ENCODE data around the gene PPM1H.
"Not testable (repeated sequence)": the region's sequence is repeated elsewhere in the genome, so short reads cannot be mapped to it uniquely, and the experiment has no call there.

The PPM1H gene

DNA sequence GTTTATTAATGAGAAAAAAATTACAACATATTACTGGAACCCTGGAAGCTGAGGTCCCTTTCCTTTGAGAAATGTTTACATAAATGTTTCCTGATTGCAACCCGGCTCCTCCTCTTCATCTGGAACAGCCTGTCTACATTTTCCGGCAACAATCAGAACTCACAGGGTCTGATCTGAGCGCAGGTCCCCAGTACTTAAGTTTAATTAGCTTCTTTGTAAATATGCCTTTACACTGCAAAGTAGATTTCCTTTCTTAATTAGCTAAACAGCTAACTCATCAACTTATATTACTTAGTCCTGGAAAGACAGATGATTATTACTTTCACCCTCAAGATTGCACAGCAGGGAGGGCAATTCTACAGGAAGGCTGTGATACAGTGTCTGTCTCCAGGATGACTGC lies 255.3 kb downstream of the PPM1H start:
- TF ChIP-seq, protein P1, sequence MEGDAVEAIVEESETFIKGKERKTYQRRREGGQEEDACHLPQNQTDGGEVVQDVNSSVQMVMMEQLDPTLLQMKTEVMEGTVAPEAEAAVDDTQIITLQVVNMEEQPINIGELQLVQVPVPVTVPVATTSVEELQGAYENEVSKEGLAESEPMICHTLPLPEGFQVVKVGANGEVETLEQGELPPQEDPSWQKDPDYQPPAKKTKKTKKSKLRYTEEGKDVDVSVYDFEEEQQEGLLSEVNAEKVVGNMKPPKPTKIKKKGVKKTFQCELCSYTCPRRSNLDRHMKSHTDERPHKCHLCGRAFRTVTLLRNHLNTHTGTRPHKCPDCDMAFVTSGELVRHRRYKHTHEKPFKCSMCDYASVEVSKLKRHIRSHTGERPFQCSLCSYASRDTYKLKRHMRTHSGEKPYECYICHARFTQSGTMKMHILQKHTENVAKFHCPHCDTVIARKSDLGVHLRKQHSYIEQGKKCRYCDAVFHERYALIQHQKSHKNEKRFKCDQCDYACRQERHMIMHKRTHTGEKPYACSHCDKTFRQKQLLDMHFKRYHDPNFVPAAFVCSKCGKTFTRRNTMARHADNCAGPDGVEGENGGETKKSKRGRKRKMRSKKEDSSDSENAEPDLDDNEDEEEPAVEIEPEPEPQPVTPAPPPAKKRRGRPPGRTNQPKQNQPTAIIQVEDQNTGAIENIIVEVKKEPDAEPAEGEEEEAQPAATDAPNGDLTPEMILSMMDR (IDR thresholded peaks at IDR 0.05; ENCODE audit: low read depth, low read length) = no peak

DNA sequence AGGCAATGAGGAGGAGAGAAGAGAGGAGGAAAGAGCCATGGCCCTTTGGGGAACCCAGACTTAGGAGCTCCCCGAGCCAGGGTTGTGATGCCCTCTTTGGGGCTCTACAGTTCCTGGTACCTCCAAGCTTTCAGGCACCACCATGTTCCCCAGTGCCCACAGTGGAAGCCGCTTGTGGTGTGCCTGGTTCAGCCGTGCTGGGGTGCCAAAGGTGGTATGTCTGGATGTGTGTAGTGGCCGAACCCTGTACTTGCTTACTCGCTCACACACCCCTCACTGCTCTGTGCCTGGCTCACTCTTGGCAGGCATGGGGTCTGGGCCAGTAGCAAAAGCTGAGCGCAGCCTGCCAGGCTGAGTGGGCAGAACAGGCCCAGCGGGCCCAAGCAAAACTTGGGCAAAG lies 257.6 kb downstream of the PPM1H start:
- TF ChIP-seq, protein P1 (IDR thresholded peaks at IDR 0.05; ENCODE audit: low read depth, low read length) = no peak
- H3K4me3 ChIP-seq (ENCODE audit: low read depth, low read length) = no peak overlapping the region

More for the DNA sequence above, 255.3 kb downstream of the PPM1H start:
- no peak overlapping the region for H3K4me3 ChIP-seq (ENCODE audit: low read depth, low read length)

GRCh38 chr12:62676521-62677307 lies 258.2 kb downstream of the PPM1H start:
- TF ChIP-seq, protein P1 (IDR thresholded peaks at IDR 0.05; ENCODE audit: low read depth, low read length) = no peak
- H3K4me3 ChIP-seq (ENCODE audit: low read depth, low read length) = no peak overlapping the region

DNA sequence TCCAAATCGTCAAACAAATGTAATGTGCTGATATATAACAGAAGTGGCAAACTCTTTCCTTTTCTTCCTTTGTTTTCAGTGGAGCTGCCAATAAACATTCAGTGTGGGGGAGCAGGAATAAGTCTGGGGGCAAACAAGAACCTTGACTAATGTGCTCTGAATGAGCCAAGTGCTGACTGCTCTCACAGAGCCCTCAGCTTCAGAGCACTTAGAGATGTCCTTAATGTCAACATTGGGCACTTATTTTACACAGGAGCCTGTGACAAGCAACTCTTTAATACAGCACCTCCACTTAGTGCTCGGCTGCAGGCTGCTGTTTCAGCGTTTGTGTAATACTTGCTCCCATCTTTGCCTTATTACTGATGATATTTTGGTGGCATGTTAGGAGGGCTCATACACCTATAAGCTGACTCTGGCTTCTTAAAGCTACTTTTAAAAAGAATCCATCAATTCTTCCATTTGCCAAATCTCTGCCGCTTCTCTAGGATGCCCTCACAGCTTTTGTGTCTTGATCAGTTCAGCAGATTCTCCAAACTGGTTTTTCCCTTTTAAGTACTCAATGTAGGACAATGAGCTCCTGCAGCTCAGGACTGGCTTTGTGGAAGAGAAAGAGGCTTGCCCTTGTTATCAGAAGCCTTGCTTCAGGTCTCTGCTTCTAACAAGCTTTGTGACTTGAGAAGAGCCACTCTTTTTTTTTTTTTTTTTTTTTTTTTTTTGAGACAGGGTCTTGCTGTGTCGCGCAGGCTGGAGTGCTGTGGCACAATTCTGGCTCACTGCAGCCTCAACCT lies 261.7 kb downstream of the PPM1H start:
- no peak overlapping the region for H3K4me3 ChIP-seq (ENCODE audit: low read depth, low read length)
- TF ChIP-seq, protein P1 (IDR thresholded peaks at IDR 0.05; ENCODE audit: low read depth, low read length) = no peak

- TF ChIP-seq, protein P1 (IDR thresholded peaks at IDR 0.05; ENCODE audit: low read depth, low read length) = no peak
- H3K4me3 ChIP-seq (ENCODE audit: low read depth, low read length) = no peak overlapping the region
These were observed 263.8 kb downstream of the PPM1H start for GRCh38 chr12:62670986-62671720.

GRCh38 chr12:62668782-62669181 lies 266.2 kb downstream of the PPM1H start:
- H3K4me3 ChIP-seq (ENCODE audit: low read depth, low read length) = no peak overlapping the region
- TF ChIP-seq, protein P1 (IDR thresholded peaks at IDR 0.05; ENCODE audit: low read depth, low read length) = no peak

GRCh38 chr12:62664951-62665350 lies 270.0 kb downstream of the PPM1H start:
- not testable (repeated sequence) for H3K4me3 ChIP-seq (ENCODE audit: low read depth, low read length)
